Activated effector memory CD4-positive, alpha-beta T cell treated with anti-CD3 and anti-CD28 coated beads, Interleukin-2, amount 50 U/mL, for 16 hours (primary cell): ENCODE results near the gene ZNF227.
"Not testable (repeated sequence)": the region's sequence is repeated elsewhere in the genome, so short reads cannot be mapped to it uniquely, and the experiment has no call there.

Experiments used
- DNase-seq: peaks from one replicate; pipeline ENCODE4 v3.0.0-alpha.2; 2020

Gene ZNF227

GRCh38 chr19:44212250-44212865 lies at the start of gene ZNF227:
ZNF227 (plus strand) TSS chr19:44212532; CDS start chr19:44217793, 5,261 bp downstream.
- DNase-seq: peak; percentile 93

GRCh38 chr19:44163789-44164188 lies 48.5 kb upstream of the ZNF227 start:
- no peak for DNase-seq

DNA sequence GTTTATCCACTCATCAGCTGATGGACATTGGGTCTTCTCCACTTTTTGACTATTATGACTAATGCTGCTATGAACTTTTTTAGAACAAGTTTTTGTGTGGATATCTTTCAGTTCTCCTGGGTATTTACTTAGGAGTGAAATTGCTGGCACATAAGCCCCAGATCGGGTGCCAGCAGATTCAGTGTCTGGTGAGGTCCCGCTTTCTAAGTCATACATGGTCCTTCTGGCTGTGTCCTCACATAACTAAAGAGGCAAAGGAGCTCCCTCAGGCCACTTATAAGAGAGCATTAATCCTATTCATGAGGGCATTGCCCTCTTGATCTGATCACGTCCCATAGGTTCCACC lies 48.0 kb upstream of the ZNF227 start:
- DNase-seq: no peak

DNA sequence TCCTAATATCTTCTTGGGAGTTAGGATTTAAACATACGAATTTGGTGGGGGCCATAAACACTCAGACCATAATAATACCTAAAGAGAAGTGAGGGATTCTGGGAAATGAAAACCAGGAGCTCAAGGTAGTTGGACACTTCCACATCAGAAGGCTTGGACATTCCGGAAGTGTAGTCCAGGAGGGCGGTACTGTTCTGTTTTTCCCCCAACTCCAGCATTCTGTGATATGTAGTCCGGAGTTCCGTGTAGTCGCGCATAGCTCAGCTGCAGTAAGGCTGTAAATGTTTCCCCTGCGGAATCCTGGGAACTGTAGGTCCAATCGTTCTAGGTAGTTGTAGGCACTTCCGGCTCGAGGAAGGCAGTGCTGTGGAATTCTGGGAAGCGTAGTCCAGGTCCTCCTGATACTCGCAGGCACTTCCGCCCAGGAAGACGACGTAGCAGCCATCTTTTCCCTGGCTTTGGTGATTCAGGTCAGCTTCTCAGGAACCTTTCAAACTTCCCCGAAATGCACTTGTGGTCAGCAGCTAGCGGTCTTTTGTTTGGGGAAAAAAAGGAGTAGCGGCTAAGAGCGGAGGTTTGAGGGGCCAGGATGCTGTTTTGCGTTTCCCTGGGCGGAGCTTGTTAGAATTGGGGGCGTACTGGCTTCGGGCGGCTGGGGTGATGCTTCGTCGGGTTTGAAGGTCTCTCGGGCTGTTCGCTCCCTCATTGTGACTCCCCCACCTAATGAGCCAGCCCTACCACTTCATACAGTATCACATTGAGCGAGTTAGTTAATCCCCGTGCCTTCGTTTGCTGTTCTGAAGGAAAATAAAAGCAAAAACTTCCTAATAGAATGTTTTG lies 47.4 kb upstream of the ZNF227 start, which contains the start of gene ZNF226:
ZNF226 (plus strand) TSS at position 428 of the 840 bp plus-strand sequence. CDS start 4,981 bp downstream, outside the sequence.
- peak; percentile 92 for DNase-seq

- not testable (repeated sequence) for DNase-seq
Observed at GRCh38 chr19:44170660-44171059, 41.7 kb upstream of the ZNF227 start.

DNA sequence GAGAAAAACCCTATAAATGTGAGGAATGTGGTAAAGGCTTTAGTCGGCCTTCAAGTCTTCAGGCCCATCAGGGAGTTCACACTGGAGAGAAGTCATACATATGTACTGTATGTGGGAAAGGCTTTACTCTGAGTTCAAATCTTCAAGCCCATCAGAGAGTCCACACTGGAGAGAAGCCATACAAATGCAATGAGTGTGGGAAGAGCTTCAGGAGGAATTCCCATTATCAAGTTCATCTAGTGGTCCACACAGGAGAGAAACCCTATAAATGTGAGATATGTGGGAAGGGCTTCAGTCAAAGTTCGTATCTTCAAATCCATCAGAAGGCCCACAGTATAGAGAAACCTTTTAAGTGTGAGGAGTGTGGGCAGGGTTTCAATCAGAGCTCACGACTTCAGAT lies 35.7 kb upstream of the ZNF227 start:
- DNase-seq: no peak

GRCh38 chr19:44180968-44181367 lies 31.4 kb upstream of the ZNF227 start:
- no peak for DNase-seq

- DNase-seq: no peak
Observed at GRCh38 chr19:44182145-44182544, 30.2 kb upstream of the ZNF227 start.

DNA sequence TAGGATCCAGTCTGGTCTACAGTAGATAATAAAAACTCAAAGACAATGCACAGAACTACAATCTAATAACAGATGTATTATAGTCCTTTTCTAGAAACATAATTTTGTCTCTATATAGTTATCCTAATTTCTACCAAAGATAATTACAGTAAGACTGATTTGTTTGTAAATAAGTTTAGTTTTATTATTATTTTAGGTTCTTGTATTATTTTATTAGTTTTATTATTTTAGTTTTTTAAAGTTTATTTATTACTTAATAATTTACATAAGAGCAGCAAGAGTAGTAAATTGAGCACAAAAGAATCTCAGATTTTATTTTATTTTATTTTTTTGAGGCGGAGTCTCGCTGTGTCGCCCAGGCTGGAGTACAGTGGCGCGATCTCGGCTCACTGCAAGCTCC lies 22.3 kb upstream of the ZNF227 start:
- DNase-seq: no peak

DNA sequence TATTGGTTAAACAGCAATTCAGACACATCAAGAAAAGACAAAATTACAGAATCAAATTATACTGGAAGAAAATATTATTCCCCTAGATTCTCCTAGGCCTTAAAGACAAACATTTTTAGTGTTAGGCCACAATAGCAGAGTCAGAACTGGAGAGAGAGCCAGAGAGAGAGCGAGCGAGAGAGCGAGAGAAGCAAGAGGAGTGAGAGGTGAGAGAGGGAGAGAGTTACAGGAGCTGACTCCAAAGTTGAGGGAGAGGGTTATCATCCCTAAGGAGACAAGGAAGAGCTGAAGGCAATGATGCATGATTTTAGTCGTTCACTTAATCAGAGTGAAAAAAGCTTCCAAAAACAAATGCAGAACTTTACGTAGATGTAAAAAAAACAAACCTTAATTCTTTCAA lies 20.2 kb upstream of the ZNF227 start:
- DNase-seq: no peak

GRCh38 chr19:44196772-44197171 lies 15.6 kb upstream of the ZNF227 start:
- no peak for DNase-seq

- DNase-seq: no peak
Observed at GRCh38 chr19:44202470-44202869, 9.9 kb upstream of the ZNF227 start.

GRCh38 chr19:44202974-44203373 lies 9.4 kb upstream of the ZNF227 start:
- DNase-seq: no peak

GRCh38 chr19:44203877-44204276 lies 8.5 kb upstream of the ZNF227 start:
- DNase-seq: not testable (repeated sequence)

- no peak for DNase-seq
Observed at GRCh38 chr19:44204772-44205171, 7.6 kb upstream of the ZNF227 start.

DNA sequence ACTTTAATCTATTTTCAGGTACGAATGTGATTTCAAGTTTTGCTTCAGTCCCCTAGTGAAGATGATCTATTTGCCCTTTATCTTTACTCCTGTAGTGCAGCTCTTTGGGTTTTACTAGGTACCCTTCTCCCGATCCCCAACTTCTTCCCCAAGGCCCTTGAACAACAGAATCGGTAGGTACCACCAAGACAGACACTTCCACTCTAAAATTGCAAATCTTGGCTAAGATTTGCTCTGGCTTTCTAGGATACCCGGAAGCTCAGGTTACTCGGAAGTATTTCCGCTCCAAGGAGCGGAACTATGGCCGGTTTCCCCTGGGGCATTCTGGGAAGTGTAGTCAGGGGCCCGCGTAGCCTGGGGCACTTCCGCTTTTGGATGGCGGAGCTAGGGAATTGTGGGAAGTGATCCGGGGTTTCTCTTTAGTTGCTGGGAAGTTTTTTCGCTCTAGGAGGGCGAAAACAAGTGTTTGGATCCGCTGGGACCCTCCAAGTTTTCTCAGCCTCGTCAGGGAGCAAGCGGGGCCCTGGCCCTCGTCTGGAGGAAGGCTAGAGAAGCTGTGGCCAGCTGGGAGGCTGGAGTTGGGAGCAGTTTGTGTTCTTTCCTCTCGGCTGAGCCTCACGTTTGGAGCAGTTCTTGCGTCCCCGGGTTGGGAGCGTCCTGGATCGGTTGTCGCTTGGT lies 5.1 kb upstream of the ZNF227 start:
- DNase-seq: peak; percentile 91

- DNase-seq: no peak
Observed at GRCh38 chr19:44212866-44213346, 574 bp downstream of the ZNF227 start.

DNA sequence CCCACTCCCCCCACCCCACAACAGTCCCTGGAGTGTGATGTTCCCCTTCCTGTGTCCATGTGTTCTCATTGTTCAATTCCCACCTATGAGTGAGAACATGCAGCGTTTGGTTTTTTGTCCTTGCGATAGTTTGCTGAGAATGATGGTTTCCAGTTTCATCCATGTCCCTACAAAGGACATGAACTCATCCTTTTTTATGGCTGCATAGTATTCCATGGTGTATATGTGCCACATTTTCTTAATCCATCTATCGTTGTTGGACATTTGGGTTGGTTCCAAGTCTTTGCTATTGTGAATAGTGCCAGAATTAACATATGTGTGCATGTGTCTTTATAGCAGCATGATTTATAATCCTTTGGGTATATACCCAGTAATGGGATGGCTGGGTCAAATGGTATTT lies 7.6 kb downstream of the ZNF227 start:
- not testable (repeated sequence) for DNase-seq

DNA sequence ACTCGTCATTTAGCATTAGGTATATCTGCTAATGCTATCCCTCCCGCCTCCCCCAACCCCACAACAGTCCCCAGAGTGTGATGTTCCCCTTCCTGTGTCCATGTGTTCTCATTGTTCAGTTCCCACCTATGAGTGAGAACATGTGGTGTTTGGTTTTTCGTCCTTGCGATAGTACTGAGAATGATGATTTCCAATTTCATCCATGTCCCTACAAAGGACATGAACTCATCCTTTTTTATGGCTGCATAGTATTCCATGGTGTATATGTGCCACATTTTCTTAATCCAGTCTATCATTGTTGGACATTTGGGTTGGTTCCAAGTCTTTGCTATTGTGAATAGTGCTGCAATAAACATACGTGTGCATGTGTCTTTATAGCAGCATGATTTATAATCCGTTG lies 8.4 kb downstream of the ZNF227 start:
- DNase-seq: not testable (repeated sequence)

DNA sequence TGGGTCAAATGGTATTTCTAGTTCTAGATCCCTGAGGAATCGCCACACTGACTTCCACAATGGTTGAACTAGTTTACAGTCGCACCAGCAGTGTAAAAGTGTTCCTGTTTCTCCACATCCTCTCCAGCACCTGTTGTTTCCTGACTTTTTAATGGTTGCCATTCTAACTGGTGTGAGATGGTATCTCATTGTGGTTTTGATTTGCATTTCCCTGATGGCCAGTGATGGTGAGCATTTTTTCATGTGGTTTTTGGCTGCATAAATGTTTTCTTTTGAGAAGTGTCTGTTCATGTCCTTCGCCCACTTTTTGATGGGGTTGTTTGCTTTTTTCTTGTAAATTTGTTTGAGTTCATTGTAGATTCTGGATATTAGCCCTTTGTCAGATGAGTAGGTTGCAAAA lies 9.0 kb downstream of the ZNF227 start:
- not testable (repeated sequence) for DNase-seq

DNA sequence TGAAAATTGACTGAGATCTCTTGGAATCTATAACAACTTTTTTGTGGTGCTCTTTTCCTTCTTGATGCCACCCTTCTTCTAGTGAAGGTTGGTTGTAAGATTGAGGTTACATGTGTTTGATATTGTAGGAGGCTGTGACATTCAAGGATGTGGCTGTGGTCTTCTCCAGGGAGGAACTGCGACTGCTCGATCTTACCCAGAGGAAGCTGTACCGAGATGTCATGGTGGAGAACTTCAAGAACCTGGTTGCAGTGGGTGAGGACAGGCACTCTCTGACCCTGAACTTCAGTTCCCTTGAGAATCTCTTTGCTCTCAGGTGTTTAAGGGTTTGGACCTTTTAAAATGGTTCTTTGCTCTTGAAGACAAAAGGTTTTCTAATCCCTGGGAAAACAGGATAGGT lies 16.0 kb downstream of the ZNF227 start:
- no peak for DNase-seq

- DNase-seq: no peak
Observed at GRCh38 chr19:44232867-44233266, 20.5 kb downstream of the ZNF227 start.

DNA sequence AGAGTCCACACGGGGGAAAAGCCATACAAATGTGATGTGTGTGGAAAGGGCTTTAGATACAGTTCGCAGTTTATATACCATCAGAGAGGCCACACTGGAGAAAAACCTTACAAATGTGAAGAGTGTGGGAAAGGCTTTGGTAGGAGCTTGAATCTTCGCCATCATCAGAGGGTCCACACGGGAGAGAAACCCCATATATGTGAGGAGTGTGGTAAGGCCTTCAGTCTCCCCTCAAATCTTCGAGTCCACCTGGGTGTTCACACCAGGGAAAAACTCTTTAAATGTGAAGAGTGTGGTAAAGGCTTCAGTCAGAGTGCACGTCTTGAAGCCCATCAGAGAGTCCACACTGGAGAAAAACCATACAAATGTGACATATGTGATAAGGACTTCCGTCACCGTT lies 24.1 kb downstream of the ZNF227 start:
- no peak for DNase-seq

DNA sequence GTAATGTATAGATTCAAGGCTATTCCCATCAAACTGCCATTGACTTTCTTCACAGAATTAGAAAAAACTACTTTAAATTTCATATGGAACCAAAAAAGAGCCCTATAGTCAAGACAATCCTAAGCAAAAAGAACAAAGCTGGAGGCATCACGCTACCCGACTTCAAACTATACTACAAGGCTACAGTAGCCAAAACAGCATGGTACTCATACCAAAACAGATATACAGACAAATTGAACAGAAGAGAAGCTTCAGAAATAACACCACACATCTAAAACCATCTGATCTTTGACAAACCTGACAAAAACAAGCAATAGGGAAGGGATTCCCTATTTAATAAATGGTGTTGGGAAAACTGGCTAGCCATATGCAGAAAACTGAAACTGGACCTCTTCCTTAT lies 40.0 kb downstream of the ZNF227 start:
- not testable (repeated sequence) for DNase-seq
